ENCODE results near the gene GINS3.
"Not testable (repeated sequence)": the region's sequence is repeated elsewhere in the genome, so short reads cannot be mapped to it uniquely, and the experiment has no call there.

DNA sequence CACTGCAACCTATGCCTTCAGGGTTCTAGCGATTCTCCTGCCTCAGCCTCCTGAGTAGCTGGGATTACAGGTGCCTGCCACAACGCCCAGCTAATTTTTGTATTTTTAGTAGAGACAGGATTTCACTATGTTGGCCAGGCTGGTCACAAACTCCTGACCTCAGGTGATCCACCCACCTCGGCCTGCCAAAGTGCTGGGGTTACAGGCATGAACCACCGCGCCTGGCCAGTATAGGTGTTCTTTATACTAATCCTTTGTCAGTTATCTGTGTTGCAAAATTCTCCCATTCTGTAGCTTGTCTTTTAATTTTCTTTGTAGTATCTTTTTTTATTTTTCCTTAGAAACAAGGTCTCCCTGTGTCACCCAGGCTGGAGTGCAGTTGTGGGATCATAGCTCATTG lies 23.7 kb downstream of the GINS3 start:
- TF ChIP-seq, protein P1, sequence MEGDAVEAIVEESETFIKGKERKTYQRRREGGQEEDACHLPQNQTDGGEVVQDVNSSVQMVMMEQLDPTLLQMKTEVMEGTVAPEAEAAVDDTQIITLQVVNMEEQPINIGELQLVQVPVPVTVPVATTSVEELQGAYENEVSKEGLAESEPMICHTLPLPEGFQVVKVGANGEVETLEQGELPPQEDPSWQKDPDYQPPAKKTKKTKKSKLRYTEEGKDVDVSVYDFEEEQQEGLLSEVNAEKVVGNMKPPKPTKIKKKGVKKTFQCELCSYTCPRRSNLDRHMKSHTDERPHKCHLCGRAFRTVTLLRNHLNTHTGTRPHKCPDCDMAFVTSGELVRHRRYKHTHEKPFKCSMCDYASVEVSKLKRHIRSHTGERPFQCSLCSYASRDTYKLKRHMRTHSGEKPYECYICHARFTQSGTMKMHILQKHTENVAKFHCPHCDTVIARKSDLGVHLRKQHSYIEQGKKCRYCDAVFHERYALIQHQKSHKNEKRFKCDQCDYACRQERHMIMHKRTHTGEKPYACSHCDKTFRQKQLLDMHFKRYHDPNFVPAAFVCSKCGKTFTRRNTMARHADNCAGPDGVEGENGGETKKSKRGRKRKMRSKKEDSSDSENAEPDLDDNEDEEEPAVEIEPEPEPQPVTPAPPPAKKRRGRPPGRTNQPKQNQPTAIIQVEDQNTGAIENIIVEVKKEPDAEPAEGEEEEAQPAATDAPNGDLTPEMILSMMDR (IDR thresholded peaks at IDR 0.05), result not testable (repeated sequence)
- TF ChIP-seq POLR2AphosphoS5 (IDR thresholded peaks at IDR 0.05; ENCODE audit: low read depth, low read length); SIN3A (IDR thresholded peaks at IDR 0.05; ENCODE audit: borderline replicate concordance, insufficient read depth, low read depth, low read length); TCF7L2 (IDR thresholded peaks at IDR 0.05; ENCODE audit: low read depth, low read length): not testable (repeated sequence)
- TF ChIP-seq, protein P2, sequence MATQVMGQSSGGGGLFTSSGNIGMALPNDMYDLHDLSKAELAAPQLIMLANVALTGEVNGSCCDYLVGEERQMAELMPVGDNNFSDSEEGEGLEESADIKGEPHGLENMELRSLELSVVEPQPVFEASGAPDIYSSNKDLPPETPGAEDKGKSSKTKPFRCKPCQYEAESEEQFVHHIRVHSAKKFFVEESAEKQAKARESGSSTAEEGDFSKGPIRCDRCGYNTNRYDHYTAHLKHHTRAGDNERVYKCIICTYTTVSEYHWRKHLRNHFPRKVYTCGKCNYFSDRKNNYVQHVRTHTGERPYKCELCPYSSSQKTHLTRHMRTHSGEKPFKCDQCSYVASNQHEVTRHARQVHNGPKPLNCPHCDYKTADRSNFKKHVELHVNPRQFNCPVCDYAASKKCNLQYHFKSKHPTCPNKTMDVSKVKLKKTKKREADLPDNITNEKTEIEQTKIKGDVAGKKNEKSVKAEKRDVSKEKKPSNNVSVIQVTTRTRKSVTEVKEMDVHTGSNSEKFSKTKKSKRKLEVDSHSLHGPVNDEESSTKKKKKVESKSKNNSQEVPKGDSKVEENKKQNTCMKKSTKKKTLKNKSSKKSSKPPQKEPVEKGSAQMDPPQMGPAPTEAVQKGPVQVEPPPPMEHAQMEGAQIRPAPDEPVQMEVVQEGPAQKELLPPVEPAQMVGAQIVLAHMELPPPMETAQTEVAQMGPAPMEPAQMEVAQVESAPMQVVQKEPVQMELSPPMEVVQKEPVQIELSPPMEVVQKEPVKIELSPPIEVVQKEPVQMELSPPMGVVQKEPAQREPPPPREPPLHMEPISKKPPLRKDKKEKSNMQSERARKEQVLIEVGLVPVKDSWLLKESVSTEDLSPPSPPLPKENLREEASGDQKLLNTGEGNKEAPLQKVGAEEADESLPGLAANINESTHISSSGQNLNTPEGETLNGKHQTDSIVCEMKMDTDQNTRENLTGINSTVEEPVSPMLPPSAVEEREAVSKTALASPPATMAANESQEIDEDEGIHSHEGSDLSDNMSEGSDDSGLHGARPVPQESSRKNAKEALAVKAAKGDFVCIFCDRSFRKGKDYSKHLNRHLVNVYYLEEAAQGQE (IDR thresholded peaks at IDR 0.05; ENCODE audit: insufficient read depth in 1 of 2, low read depth in 2 of 2, low read length in 1 of 2), result not testable (repeated sequence)
